GM18498 (cell line): Measurements from ENCODE around the gene HMX1.

Experiments
- ATAC-seq: cut with Tn5 transposase; IDR thresholded peaks from one replicate; pipeline ENCODE4 v1.9.1; 2021; ENCODE audit warnings: mild to moderate bottlenecking, moderate library complexity; ENCODE audit not compliant: unreplicated experiment

The HMX1 gene

GRCh38 chr4:8821151-8821950 lies 50.3 kb downstream of the HMX1 start:
- ATAC-seq: no peak

DNA sequence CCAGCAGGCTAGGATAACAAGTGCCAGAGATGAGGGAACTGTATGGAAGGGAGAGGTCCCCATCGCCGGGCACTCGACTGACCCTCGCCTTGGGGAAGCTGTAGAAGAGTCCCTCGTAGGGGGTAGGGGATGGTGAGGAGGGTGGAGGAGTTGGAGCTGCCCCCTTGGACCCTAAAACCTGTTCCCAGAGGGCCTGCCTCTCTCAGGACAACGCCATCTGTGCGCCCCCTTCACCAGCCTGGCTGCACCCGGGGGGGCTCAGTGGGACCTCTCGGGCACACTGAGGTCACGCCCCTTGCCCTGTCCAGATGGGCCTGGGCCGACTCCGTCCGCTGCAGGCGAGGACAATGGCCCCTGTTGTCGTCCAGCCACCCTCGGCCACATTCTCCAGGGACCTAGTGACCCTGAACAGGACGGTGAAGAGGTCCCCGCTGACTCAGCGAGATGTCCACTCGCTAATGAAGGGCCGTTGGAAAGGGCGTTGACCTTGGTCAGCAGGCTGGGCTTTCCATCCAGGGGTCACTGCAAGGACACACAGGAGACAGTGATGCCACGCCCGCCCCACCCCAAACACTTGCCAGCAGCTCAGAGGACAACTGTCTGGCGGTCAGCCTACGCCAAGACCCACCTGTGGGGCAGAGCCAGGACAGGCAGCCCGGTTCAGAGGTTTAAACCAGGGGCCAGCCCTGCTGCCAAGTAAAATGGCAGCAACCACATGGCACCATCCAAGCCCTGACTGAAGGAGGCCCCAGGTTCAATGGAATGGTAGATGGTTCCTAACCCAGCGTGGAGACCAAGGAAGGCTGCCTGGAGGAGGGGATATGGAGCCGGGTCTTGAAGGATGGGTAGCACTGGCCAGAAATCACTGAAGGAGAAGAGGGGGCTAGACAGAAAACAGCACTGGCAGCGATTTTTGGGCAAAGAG lies 51.2 kb downstream of the HMX1 start:
- ATAC-seq: no peak

GRCh38 chr4:8819473-8820177 lies 52.0 kb downstream of the HMX1 start:
- no peak for ATAC-seq

DNA sequence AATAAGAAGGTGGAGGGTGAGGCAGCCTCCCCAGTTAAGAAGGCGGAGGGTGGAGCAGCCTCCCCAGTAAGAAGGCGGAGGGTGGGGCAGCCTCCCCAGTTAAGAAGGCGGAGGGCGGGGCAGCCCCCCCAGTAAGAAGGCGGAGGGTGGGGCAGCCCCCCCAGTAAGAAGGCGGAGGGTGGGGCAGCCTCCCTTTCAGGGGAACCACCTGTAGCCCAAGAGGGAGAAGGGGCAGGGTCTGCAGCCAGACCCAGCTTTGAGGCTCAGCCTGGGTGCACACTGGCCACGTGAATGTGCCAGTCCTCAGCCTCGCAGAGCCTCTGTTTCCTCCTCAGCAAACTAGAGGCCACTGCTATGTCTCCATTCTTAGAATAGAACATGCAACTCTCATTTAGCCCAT lies 52.6 kb downstream of the HMX1 start:
- ATAC-seq: no peak

DNA sequence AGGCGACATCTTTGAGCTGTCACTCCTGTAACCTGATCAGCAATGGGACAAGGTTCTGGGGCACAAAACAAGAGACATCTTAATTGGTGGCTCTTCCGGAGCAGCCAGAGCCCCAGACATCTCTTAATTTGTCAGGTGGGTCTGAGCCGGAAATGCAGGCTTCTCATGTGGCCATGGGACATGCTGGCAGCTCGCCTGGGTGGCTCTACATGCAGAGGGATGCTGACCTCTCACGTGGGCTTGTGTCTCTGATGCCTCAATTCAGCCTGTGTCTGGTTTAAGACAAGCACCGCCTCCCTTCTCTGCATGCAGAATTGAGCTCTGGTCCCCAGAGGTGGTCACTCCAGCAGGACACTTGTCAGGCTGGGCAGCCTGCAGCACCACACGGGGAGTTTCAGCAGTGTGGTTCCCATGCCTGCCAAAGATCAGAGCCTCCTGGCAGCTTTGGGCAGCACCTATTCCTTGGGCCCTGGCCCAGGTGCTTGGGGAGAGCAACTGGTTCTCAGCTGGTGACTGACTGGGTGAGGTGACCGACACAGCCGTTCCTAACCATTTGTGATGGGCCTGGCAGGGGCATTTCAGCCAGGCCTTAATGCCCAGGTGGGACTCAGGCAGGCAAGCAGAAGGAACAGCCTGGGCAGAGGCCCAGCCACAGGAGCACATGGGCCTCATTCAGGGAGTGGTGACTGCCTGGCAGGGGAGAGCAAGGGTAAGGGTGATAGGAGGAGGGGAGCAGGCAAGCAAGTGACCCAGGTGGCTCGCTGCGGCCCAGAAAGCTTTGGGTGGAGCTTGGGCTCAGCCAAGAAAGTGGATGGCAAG lies 53.4 kb downstream of the HMX1 start:
- ATAC-seq: no peak

DNA sequence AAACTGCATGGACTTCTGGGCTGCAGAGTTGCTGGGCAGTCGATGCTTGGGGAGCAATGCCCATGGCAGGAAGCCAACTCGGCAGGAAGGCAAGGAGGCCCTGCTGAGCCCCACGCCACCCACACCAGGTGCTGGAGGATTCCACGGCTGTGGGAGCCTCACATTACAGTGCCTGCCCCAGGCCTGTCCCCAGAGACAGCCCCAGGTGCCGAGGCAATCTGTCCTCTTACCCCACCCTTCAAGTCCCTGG lies 53.9 kb downstream of the HMX1 start:
- ATAC-seq: no peak

- ATAC-seq: no peak
Observed at GRCh38 chr4:8817096-8817812, 54.4 kb downstream of the HMX1 start.
